ENCODE results near the gene MCTP1.

GRCh38 chr5:95093211-95093610, 191.7 kb downstream of the MCTP1 start:
- no peak for TF ChIP-seq EZH2phosphoT487 (IDR thresholded peaks at IDR 0.05; ENCODE audit: borderline replicate concordance, low read depth, low read length)
- no peak for TF ChIP-seq CTCF (conservative IDR thresholded peaks at IDR 0.05; ENCODE audit: low read length)
